GM12873 (cell line): Measurements from ENCODE around the gene EXOC1L.

ENCODE experiments used
- TF ChIP-seq, protein P1 (sequence below): IDR thresholded peaks from 2 replicates; pipeline ENCODE4 v1.5.1; 2012; ENCODE audit warnings: low read depth, mild to moderate bottlenecking, moderate library complexity, low read length, control low read depth; ENCODE audit not compliant: insufficient read depth; ENCODE audit errors: missing control alignments

Gene EXOC1L

DNA sequence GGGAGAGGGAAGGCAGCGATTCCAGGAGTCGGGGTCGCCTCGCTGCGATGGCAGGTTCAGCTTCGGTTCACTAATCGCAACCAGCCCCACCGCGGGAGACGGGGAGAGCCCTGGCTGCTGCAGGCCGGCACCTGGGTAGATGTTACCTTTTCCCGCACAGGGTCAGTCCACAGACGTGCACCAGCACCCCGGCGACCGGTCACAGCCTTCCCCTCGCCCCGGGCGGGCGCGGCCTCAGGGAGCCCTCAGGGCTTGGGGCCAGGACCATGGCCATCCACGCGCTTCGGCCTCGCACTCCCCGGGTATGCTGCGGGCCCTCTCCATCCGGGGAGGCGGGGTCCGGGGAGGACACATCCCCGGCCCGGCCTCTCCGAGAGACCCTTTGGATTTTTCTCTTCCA is 26.1 kb upstream of the EXOC1L start:
- TF ChIP-seq, protein P1, sequence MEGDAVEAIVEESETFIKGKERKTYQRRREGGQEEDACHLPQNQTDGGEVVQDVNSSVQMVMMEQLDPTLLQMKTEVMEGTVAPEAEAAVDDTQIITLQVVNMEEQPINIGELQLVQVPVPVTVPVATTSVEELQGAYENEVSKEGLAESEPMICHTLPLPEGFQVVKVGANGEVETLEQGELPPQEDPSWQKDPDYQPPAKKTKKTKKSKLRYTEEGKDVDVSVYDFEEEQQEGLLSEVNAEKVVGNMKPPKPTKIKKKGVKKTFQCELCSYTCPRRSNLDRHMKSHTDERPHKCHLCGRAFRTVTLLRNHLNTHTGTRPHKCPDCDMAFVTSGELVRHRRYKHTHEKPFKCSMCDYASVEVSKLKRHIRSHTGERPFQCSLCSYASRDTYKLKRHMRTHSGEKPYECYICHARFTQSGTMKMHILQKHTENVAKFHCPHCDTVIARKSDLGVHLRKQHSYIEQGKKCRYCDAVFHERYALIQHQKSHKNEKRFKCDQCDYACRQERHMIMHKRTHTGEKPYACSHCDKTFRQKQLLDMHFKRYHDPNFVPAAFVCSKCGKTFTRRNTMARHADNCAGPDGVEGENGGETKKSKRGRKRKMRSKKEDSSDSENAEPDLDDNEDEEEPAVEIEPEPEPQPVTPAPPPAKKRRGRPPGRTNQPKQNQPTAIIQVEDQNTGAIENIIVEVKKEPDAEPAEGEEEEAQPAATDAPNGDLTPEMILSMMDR: no peak

DNA sequence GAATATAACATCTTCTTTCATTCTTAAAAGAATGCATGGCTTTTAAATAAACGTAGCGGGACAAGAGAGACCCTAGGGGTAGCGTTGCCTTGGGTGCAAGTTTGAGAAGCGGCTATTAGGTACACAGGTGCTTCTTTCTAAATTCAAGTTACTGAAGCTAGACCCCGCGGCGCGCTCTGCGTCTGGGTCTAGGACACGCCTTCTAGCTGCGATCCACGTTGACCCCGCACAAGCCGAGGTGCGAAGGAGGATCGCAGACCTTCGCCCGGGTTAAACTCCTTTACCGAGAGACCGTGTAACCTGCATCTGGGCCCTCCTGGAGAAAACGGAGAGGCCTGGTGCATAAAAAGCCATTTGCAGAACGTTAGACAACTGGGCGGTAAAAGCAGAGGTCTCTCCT is 25.5 kb upstream of the EXOC1L start:
- TF ChIP-seq, protein P1: no peak

DNA sequence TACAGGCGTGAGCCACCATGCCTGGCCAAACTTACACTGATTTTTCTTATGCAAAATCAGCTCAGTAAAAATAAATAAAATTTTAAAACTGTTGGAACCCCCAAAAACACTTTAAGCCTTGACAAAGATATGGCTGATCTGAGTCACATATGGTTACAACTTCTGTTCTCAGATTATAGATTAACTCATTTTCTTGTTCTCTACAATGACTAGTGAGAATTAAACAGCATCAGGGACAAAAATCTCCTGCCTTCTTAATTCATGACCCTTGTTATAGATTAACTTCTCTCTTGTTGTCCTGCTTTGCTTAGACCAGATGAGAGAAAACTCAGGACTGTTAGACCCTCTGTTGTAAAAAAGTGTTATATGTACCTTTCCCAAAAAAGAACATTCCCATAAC is 24.2 kb upstream of the EXOC1L start:
- TF ChIP-seq, protein P1: no peak

DNA sequence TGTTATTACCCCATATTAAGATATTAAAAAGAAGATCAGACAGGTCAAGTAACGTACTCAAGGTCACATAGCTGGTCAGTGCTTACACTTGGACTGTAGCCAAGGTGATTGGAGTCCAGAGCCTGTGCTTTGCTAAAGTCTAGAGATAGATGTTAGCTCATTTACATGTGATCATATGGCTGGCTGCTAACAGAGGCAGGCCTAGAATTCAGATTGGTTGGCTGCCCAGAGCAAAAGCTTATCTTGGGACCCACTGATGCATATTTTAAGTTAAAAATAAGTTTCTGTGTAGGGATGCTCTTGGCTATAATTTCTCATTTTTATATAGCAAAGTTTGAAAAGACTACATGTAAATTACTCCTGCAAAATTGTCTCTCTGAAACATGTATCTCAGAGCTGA is 18.1 kb upstream of the EXOC1L start:
- TF ChIP-seq, protein P1: no peak

DNA sequence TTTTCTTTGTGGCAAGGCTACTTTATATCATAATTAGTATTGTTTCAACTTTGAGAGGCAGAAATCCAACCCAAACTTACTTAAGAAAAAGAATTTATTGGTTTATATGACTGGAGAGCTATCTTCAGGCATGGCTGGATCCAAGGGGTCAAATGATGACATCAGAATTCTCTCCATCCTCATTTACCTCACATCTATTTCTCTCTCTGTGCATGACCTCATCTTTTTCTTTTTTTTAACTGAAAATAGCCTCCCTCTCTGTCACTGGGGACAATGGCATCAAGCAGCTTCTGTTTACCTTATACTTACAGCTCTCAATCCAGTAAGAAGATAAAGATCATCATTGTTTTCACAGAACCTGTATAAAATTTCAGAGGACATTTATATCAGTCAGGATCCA is 12.0 kb upstream of the EXOC1L start:
- TF ChIP-seq, protein P1: no peak

DNA sequence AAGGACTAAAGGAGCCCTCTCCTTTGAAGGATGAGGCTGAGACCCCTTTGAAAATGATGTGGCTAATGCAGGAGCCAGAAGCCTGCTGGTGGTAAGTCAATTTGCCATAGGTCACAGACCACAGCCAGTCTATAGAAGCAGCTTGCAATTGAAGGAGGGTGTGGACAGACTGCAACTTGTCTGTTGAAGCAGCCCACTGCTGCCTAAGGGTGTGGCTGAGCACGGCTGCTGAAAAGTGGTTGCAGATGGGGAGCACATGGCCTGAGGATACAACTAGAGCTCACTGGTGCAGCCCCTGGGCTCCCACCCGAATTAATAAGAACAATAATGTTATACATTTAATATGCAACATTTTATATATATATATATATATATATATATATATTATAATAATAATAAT is 11.4 kb upstream of the EXOC1L start:
- TF ChIP-seq, protein P1: no peak

DNA sequence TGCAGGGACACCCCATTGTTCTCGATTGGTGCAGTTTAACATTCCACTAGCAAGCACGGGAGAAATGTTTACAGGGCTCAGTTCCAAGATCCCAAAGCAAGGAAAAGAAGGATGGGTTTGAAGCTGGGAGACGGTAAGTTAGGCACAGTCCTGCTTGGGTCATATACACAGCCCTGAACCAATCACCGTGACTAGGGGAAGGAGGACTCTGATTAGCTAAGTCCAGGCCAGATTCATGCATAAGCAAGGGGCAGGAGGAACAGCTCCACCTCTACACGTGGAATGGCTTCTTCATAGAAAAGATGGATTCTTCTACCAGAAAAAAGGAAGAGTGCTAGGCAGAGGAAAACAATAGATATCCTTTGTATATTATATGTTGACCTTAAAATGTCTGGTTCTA is 11.0 kb upstream of the EXOC1L start:
- TF ChIP-seq, protein P1: no peak
